Measurements from ENCODE around the gene SSBP1. TPM values are rescaled to one million over a fixed set of nuclear protein-coding genes. Genes with fewer than 3 reads are reported as not detected.

SSBP1 gene
- total RNA-seq, 2 experiments from 2014 or later = 177 to 178 TPM

GRCh38 chr7:141715794-141716689, 22.1 kb upstream of the SSBP1 start:
- H3K27ac ChIP-seq (ENCODE audit: low read depth, low read length, poor library complexity, severe bottlenecking) = no peak overlapping the region
- CTCF ChIA-PET (ENCODE audit: unreplicated experiment) = no interaction called here
- TF ChIP-seq CTCF (conservative IDR thresholded peaks at IDR 0.05; ENCODE audit: low read length) (no peak), EZH2phosphoT487 (IDR thresholded peaks at IDR 0.05; ENCODE audit: borderline replicate concordance, low read depth, low read length) (no peak)

GRCh38 chr7:141717450-141717849, 20.7 kb upstream of the SSBP1 start:
- Histone ChIP-seq H2AFZ (ENCODE audit: low read length) (no peak overlapping the region), H3K9me2 (ENCODE audit: insufficient read depth, low read length) (no peaks in the 10 kb centered on the region; the same call in 1 of the 2 replicates), H3K36me3 (ENCODE audit: insufficient read depth, low read length) (no peaks in the 10 kb centered on the region), H4K20me1 (ENCODE audit: insufficient read depth, low read length) (no peaks in the 10 kb centered on the region), H3K79me2 (ENCODE audit: insufficient read depth, low read depth, low read length) (no peaks in the 10 kb centered on the region), H3K4me1 (ENCODE audit: insufficient read depth, low read length, poor library complexity, severe bottlenecking) (no peaks in the 10 kb centered on the region), H3K27ac (ENCODE audit: low read depth, low read length, poor library complexity, severe bottlenecking) (no peak overlapping the region), H3K4me2 (ENCODE audit: low read length) (no peak overlapping the region), H3K4me3 (ENCODE audit: low read depth, low read length, poor library complexity, severe bottlenecking) (no peak overlapping the region), H3K9me3 (ENCODE audit: low read length) (no peaks in the 10 kb centered on the region)
- DNase-seq (ENCODE audit: low spot score) = no peak
- POLR2A ChIA-PET = interaction anchor here (1.0 to 1.3 kb wide), 4 partner anchors 11 to 25 kb away, joined by 3 to 5 read pairs (median 4); no protein-coding TSS in a partner anchor
- CTCF ChIA-PET (ENCODE audit: unreplicated experiment) = no interaction called here
- intact Hi-C loops (cut with micrococcal nuclease; ENCODE audit: unreplicated experiment) = no loop called here
- BruUV-seq (replicated peaks) = no TSS peak
- no peak for TF ChIP-seq EZH2phosphoT487 (IDR thresholded peaks at IDR 0.05; ENCODE audit: borderline replicate concordance, low read depth, low read length)
- TF ChIP-seq CTCF (conservative IDR thresholded peaks at IDR 0.05; ENCODE audit: low read length) = no peak

More at GRCh38 chr7:141715794-141716689, 22.1 kb upstream of the SSBP1 start:
- H3K79me2 ChIP-seq (ENCODE audit: insufficient read depth, low read depth, low read length) = no peaks in the 10 kb centered on the region
- no peaks in the 10 kb centered on the region for H4K20me1 ChIP-seq (ENCODE audit: insufficient read depth, low read length)
- H3K36me3 ChIP-seq (ENCODE audit: insufficient read depth, low read length) = no peaks in the 10 kb centered on the region
- no peaks in the 10 kb centered on the region for H3K4me1 ChIP-seq (ENCODE audit: insufficient read depth, low read length, poor library complexity, severe bottlenecking)
- no peak overlapping the region for H2AFZ ChIP-seq (ENCODE audit: low read length)
- H3K9me3 ChIP-seq (ENCODE audit: low read length) = no peaks in the 10 kb centered on the region
- DNase-seq (ENCODE audit: low spot score) = no peak
- POLR2A ChIA-PET = interaction anchor here (0.6 to 1.3 kb wide), 5 partner anchors 9 to 31 kb away, joined by 3 to 5 read pairs (median 3); no protein-coding TSS in a partner anchor
- H3K4me3 ChIP-seq (ENCODE audit: low read depth, low read length, poor library complexity, severe bottlenecking) = no peak overlapping the region
- intact Hi-C loops (cut with micrococcal nuclease; ENCODE audit: unreplicated experiment) = no loop called here
- no TSS peak for BruUV-seq (replicated peaks)
- no peak overlapping the region for H3K4me2 ChIP-seq (ENCODE audit: low read length)
- H3K9me2 ChIP-seq (ENCODE audit: insufficient read depth, low read length) = no peaks in the 10 kb centered on the region; the same call in 1 of the 2 replicates

GRCh38 chr7:141722529-141722928, 15.6 kb upstream of the SSBP1 start:
- Histone ChIP-seq H3K4me1 (ENCODE audit: insufficient read depth, low read length, poor library complexity, severe bottlenecking) (no peaks in the 10 kb centered on the region), H3K9me2 (ENCODE audit: insufficient read depth, low read length) (no peaks in the 10 kb centered on the region; the same call in 1 of the 2 replicates), H4K20me1 (ENCODE audit: insufficient read depth, low read length) (no peaks in the 10 kb centered on the region), H3K36me3 (ENCODE audit: insufficient read depth, low read length) (no peaks in the 10 kb centered on the region), H3K27ac (ENCODE audit: low read depth, low read length, poor library complexity, severe bottlenecking) (no peak overlapping the region), H3K4me2 (ENCODE audit: low read length) (no peak overlapping the region), H2AFZ (ENCODE audit: low read length) (no peak overlapping the region), H3K79me2 (ENCODE audit: insufficient read depth, low read depth, low read length) (no peaks in the 10 kb centered on the region), H3K9me3 (ENCODE audit: low read length) (no peaks in the 10 kb centered on the region), H3K4me3 (ENCODE audit: low read depth, low read length, poor library complexity, severe bottlenecking) (no peak overlapping the region)
- ChIA-PET CTCF (ENCODE audit: unreplicated experiment) (no interaction called here), POLR2A (interaction anchor here (0.8 to 1.7 kb wide), 3 partner anchors 14 to 18 kb away, joined by 3 to 5 read pairs (median 4); partner anchors contain the start of gene SSBP1)
- no peak for DNase-seq (ENCODE audit: low spot score)
- BruUV-seq (replicated peaks) = no TSS peak
- intact Hi-C loops (cut with micrococcal nuclease; ENCODE audit: unreplicated experiment) = no loop called here
- no peak for TF ChIP-seq EZH2phosphoT487 (IDR thresholded peaks at IDR 0.05; ENCODE audit: borderline replicate concordance, low read depth, low read length)
- no peak for TF ChIP-seq CTCF (conservative IDR thresholded peaks at IDR 0.05; ENCODE audit: low read length)

Measured in OCI-LY7 (cell line).